ENCODE data around the gene MRPS34.
A peak's percentile ranks its signal among the peaks of the same experiment; 100 is the strongest.

Gene MRPS34

DNA sequence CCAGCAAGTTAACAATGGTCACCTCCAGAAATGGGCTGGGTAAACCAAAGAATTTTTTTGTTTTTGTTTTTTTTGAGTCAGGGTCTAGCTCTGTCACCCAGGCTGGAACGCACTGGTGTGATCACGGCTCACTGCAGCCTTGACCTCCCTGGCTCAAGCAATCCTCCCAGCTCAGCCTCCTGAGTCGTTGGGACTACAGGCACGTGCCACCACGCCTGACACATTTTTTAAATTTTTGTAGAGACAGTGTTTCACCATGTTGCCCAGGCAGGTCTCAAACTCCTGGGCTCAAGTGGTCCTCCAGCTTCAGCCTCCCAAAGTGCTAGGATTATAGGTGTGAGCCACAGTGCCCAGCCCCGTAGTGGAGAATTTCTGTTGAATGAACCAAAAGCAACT lies 7.7 kb upstream of the MRPS34 start:
- DNase-seq = no peak

DNA sequence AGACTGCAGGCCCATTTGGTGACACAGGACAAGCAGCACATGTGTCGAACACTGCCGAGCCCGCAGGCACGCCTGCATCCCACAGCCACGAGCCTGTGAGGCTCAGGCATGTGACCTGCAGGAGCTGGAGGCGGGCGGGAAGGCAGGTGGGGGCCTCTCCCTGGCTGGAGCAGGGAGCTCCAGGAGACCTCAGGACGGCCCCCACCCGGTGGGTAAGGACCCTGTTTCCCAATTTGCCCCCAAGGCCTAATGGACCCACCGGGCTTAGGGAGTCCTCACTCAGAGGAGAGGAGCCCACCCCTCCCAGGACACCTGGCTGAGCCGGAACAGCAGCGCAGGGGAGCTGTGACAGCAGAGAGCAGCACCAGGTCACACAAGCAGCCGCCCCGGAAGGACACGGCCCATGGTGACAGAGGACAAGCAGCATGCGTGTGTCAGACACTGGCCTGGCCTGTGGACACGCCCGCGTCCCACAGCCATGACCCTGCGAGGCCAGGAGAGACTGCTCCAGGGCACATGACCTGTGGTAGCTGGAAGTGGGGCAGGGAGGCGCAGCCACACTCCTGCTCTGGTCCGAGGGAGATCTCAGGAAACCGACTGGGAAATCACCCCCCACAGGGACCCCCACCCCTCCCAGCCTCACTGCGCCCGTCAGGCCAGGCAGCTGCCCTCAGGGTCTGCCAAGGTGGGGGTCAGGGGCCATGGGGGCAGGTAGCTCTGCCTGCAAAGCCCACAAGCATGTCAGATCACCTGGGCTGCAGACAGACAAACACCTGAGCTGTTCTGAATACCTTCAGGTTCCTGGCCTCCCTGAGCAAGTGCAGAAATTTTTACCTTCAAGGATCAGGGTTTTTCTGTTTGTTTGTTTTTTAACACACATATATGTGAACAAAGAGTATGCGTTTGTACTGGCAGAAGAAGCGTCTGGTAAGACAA lies 7.1 kb upstream of the MRPS34 start:
- DNase-seq = no peak

DNA sequence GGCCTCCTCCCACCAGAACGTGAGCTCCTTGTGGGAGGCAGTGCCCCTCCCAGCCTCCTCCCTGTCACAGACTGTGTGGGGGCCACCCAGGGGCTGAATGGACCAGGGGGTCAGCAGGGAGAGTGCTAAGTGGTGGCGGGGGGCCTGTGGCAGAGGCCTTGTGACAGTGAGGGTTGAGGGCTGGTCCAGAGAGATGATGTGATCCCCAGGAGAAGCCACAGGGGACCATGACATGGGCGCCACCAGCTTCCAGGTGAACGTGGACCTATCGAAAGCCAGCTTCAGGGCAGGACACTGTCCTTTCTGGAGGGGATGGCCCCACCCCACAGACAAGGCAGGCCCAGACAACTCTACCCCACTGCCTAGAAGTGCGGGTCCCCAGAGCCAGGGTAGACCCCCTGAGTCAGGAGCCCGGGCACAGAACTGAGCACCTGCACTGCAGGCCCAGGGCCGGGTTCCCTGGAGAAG lies 6.3 kb upstream of the MRPS34 start:
- no peak for DNase-seq

DNA sequence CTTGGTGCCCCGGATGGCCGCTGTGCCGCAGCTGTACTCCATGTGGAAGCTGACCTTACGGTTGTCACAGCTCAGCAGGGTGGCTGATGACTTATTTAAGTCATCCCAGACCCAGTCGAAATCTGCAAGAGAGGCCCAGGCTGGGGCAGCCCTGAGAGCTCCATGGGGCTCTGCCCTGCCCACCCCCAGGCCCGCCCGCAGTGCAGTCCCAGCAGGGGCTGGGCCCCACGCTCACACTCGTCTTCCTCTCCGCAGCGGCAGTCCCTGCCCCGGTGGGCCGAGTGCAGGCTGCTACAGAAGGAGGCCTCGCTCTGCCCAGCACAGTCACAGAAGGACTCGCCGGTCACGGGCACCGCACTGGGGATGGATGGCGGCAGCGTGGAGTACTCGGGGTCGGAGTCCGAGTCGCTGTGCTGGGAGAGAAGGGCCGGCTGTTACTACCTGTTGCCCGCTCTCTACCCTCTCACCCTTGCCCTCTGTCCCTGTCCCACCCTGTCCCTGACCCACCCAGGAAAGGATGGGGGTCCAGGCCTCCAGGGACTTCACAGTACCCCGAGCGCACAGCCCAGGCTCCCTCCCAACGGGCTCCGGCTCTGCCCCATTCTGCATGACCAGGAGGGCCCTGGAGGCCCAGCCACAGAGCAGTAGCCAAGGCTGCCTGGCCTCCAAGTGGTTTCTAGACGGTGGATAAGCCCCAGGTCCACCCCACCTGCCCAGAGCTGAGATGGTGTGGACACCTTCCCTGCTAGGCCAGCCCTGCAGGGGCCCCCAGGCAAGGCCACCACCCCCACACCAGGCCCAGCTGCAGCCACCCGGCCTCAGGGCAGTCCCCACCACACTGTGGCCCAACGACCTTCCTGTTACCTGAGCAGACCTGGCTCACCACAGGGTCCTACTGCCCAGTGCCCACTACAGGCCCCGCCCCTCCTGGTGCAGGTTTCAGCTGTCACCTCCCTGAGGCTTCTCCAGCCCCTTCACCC lies 5.6 kb upstream of the MRPS34 start:
- DNase-seq = no peak

DNA sequence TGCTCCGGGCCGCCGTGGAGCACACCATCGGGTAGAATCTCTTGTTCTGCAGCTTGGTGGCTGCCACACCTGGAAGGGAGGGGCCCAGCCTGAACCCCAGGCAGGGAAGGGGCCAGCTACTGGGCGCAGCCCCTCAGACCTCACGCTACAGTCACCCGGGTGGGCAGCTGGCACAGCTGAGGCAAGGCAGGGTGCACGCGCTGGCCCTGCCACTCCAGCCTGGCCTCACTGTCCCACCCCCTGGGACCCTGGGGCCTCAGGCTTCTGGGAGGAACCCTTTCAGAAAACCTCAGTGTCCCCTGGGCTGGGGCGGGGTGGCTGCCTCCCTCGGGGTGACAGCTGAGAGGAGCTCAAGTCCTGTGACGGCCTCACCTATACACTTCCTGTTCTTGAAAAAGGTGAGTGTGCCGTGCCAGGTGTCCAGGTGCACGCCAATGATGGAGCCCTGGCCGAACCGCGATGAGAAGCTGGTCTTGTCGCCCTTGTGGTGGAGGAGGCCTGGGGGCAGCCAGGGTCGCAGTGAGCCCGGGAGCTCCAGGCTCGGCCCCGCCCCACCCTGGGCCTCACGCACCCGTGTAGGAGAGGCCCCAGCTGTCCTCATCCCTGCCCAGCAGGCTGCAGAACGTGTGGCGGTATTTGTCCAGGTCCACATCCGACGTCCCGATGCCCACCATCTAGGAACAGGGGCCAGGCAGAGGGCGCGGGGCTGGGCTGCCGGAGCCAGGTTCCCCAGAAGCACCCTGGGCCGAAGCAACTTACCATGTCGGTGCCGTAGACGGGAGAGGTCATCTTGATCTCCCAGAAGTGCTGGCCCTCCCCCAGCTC lies 4.7 kb upstream of the MRPS34 start:
- DNase-seq = no peak

DNA sequence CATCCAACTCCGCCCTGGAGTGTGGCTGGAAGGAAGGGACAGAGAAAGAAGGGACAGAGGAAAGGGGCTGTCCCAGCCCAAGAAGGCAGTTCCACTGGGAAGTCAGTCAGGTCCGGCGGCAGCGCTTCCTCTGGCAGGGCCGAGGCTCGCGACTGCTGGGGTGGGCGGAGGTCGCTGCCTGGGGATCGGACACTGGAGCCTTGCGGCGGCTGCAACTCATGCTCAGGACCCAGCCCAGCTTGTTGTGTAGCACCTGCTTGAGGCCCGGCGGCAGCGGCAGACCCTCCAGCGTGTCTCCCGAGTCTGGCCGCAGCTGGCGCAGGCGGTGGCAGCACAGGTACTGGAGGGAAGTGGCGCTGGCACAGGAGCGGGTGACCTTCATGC lies 4.0 kb upstream of the MRPS34 start:
- no peak for DNase-seq

DNA sequence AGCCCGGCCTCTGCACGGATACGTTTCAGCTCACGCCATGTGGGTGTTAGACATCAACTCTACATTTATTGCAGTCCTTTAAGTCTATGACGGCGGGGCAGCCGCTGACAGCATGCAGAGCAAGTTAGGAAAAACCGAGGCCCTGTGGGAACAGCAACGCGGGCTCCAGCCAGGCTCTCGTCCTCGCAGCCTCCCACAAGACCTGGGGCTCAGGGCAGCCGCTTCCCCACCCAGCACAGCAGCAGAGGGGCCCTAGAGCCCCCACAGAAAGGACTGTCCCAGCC lies 3.7 kb upstream of the MRPS34 start:
- DNase-seq = no peak

DNA sequence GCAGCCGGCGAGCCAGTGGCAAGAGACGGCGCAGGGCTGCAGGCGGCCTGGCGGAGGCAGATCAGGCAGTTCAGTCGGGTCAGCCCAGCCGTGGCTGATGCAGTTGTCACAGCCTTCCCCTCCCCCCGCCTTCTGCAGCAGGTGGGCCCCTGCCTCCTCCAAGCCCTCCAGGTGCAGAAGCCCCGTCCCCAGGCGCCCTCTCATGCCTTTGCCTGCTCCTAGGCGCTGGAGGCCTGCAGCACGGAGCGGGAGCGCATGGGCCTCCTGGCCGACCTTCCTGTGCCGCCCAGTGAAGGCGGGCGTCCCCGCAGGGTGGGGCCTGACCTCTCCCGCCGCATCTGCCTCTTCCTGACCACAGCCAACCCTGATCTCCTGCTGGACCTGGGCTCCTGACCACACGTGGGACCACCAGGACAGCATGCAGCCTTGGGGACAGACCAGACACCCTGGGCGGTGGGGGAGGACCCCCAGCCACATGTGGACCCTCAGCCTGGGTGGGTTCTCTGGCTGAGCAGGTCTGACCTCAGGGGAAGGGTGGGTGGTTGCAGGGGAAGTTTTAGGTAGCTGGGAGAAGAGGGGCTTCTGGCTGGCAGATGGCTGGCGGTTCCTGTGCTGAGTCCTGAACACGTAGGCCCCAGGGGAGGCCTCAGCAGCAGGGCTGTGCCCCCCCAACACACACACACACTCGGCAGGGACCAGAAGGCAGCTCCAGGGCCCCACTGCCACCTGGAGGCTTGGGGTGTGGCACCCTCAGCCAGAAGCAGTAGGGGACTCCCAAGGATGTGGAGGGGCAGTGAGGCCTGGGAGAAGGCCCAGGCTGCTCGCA lies 3.1 kb upstream of the MRPS34 start:
- no peak for DNase-seq

DNA sequence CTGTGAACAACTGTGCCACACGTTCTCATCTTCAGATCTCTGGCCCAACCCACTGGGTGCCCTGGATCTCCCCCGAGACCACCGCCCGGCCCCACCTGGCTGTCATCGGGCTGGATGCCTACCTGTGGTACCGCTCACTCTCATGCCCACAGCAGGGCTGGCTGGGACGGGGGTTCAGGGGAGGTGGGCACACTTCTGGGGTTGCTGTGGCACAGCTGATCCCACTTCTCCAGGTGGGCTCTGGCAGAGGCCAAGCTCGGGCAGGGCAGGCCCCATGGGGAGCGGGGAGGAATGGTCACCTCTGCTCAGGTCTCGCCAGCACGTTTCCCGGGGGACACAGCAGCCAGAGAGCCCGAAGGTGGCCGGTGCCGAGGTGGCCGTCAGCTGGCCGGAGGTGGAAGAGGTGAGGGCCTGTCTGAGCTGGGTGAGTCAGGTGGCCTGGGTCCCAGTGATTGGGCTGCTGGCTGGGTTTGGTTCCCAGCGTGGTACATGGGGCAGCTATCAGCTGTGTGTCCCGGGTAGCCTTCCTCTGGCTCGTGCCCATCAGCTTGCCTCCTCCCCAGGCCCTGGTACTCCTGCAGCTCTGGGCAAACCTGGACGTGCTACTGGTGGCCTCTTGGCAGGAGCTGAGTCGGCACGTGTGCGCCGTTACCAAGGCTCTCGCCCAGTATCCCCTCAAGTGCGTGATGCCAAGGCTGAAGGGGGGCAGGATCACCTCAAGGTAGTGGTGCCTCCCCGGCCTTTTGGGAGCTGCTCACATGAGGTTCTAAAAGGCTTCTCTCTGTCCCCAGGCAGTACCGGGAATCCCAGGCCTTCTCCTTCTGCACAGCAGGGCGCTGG lies 2.3 kb upstream of the MRPS34 start:
- no peak for DNase-seq

DNA sequence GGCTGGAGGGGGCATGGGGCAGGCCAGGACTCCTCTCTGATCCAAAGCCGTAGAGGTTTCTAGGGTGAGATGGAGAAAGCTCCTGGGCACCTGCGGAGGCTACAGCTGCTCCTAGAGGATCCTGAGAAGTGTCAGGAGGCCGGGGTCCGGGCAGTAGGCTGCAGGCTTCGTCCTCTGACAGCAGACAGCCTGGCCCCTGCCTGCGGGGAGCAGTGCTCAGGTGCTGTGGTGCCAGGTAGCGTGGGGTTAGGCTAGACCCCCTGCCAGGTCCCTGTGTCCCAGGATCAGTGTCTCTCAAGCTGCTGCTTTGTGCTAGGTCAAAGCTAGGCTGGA lies 1.5 kb upstream of the MRPS34 start:
- DNase-seq = no peak

DNA sequence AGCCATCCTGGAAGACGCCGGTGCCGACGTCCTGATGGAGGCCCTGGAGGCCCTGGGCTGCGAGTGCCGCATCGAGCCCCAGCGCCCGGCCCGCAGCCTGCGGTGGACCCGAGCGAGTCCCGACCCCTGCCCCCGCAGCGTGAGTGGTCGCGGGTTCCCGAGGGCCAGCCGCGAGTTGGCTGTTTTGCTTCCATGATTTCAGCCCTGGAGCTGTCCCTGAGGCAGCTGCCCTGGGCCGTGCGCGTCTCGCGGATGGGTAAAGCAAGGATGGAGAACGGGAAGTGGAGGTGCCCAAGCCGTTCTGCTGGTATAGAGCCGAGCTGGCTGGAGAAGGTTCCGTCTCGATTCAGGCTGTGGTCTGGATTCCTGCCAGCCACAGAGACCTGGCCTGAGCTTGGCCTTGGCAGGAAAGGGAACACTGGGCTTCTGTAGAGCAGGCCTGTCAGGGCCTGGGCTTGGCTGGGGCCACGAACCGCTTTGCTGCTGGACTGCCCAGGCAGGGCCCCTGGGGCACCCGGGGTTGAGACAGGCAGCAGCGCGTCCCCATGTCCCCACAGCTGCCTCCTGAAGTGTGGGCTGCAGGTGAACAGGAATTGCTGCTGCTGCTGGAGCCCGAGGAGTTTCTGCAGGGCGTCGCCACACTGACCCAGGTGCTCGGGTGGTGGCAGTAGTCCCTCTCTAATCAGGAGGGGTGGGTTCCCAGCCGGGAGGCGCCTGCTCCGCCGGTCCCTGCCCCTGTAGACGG lies 941 bp upstream of the MRPS34 start:
- peak; percentile 22 for DNase-seq

DNA sequence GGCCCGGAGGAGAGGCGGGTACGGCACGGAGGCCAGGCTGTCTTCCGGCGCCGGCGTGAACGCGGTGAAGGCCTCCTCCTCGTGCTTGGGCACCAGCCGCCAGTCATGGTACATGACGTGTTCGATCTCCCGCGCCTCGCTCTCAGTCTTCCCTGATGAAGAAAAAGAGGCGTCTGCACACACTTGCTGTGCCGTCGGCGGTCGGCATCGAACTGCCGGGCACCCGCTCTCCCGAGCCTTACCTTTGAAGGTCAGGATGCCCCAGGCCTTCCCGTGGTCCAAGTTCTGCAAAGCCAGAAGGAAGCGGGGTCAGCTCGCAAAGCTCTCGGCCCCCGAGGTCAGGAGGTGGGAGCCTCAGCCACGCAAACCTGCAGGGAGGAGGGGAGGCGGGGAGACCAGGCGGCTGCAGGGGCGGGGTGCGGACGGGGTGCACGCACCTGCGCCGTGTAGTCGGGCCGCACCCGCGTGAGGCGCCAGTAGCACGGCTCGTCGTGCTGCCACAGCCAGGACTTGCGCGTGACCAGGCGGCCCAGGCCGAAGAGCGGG lies 499 bp downstream of the MRPS34 start, which contains the start of gene EME2:
TSS of gene EME2 (plus strand) at position 449 of the 546 bp plus-strand sequence. CDS start 418 bp downstream, outside the sequence.
- DNase-seq = peak; percentile 37

DNA sequence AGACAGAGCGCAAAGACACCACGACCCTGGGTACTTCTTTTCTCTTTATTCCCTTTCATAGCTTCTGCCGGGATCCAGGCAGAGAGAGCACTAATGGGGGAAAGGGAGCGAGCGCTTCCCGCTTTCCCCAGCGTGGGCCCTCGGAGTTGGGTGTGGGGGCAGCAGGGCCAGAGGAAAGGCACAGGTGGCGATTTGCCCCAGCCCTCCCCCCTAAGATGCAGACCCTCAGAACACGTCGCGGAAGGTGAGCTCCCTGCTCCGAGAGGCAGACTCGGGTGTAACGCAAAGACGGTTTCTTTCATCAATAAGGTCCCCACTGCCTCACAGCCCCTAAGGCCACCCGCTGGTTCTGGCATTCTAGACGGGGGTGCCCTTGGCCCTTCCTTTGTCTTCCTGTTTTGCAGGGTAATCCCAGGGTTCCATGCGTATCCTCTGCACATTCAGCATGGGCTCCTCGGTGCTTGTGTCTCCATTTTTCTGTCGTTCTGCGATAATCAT lies 1.0 kb downstream of the MRPS34 start:
- DNase-seq = no peak

DNA sequence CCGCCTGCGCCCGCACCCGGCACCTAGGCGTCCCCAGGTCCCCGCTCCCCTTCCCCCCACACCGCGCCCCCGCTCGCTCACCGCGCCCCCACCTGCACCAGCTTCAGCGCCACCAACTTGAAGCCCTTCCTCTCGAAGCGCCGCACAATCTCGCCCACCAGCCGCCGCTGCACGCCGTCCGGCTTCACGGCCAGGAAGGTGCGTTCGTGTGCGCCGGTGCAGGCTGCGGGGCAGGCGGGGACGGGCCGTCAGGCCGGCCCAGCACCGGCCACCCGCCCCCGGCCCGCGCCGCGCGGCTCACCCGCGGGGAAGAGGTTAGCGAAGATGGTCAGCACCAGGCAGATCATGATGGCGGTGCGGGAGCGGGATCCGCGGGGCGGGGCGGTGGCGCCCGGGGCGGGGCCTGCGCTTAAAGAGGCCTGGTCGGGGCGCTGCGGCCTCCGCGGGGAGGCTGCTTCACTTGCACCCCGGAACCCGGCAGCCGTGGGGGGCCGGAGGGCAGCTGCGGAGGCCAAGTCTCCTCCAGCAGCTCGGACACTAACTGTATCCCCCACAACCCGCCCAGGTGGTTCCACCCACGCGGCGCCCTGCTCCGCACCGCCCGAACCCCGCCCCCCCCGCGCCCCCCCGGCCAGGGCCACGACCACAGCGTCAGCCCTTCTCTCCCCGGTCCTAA lies 1.6 kb downstream of the MRPS34 start, which contains the start of gene NME3:
TSS of gene NME3 (minus strand) at position 356 of the 676 bp plus-strand sequence. CDS start at position 347, 9 bp downstream.
- DNase-seq = peak; percentile 76

DNA sequence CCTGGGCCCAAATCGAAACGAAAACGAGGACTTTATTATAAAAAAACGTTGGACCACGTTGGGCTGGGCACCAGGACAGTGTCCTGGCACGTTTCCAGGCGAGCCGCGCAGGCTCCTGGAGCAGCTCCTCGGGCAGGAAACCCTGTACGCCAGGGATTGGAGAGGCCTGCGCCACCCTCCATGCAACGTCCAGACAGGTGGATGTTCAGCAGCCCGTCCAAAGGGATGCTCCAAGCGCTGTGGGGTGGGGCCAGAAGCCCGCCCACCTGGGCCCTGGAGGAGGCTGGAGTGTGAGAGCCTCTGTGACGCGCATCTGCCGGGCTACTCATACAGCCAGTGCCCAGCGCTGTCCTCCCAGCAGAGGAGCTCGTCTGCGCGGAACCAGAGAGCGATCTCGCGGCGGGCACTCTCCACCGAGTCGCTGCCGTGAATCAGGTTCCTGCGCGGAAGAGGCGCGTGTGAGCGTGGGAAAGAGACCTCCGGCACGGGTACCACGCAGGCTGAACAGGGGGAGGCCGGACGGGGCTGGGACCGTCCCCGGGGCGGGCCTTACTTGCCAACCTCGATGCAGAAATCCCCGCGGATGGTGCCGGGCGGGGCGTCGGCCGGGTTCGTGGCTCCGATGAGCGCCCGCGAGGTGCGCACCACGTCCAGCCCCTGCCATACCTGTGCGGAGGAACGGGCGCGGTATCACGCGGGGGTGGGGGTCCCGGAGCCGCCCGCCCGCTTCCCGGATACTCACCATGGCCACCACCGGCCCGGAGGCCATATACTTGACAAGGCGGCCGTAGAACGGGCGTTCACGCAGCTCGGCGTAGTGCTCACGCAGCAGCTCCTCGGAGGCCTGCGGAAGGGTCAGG lies 2.4 kb downstream of the MRPS34 start:
- DNase-seq = peak; percentile 63

DNA sequence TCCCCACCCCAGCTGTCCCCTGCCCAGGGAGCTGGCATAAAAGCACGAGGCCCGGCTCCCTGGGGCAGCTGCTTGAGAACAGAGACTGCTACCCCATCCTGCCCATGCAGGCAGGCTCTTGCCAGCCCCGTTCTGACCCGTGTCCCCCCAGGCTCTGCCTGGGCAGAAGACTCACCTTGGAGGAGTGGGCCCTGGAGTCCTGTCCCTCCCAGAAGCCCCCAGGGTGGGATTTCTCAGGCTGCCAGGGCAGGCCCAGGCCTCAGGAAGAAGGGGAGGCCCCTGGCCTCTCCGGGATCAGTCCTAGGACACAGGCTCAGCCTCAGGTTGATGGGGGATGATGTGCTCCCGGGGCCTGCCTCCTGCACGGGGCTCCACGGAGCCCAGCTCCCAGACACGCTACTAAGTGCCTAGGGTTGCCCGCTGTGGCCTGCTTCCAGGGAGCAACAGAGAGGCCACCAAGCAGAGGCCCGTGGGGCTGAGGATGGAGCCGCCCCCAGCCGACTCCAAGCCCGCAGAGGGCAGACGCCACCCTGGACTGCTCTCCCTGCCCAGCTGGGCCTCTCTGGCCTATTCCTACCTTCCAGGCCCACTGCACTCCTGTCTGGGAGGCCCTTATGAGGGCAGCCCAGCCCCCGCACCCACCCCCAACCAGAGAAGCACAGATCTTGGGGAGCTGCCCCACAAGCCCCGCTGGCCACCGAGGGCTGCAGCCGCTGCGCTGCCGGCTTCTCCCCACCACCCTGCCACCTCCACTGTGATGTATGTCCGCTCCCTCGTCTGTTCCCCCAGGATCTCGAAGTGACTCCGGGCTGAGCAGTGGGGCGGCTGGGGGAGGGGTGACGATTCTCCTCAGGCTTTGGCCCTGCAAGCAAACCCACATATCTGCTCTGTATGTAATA lies 3.3 kb downstream of the MRPS34 start:
- no peak for DNase-seq

Data from CD4-positive, alpha-beta T cell treated with Interleukin-21 for 1 hour (primary cell).